ENCODE results near the gene IGDCC3. TPM values are rescaled to one million over a fixed set of nuclear protein-coding genes. Genes with fewer than 3 reads are reported as not detected.

The IGDCC3 gene
- total and polyA plus RNA-seq, 2 of the 8 experiments (the other 6 are each of a cell fraction or from before 2014, with no cell fraction given): 26.8 to 45.7 TPM

GRCh38 chr15:65300924-65301441 is 76.8 kb downstream of the IGDCC3 start:
- Histone ChIP-seq H3K23me2 (ENCODE audit: low read depth, low read length) (0 out of 2 replicates have a peak, but pooled peaks cover 4% of the 10 kb centered on the region), H3K27ac (ENCODE audit: low read depth, low read length) (no peak overlapping the region), H3K79me1 (ENCODE audit: low read depth, low read length) (no peaks in the 10 kb centered on the region), H3K4me3 (ENCODE audit: extremely low read depth in 1 of 4, insufficient read depth in 2 of 4, low read depth in 3 of 4, low read length in 4 of 4) (peak overlapping the region in 3 of 4 experiments; percentile 3 to 38 (median 19); a peak in 6 of 8 replicates), H3K56ac (replicated peaks; ENCODE audit: insufficient read length, low read depth, low read length) (no peak overlapping the region), H3K4me1 (replicated peaks in 1 of 4; ENCODE audit: control insufficient read depth in 3 of 4, insufficient read depth in 4 of 4, low read length in 3 of 4) (peaks cover 0 to 4% (median 1%) of the 10 kb centered on the region in 4 experiments; a peak in 1 of 7 replicates), H4K8ac (ENCODE audit: extremely low read depth, insufficient read depth, low read length) (peak overlapping the region; percentile 93; the same call in 1 of the 2 replicates), H2AFZ (ENCODE audit: low read length) (no peak overlapping the region), H3K36me3 (ENCODE audit: control insufficient read depth in 2 of 4, insufficient read depth in 4 of 4, low read length in 3 of 4) (no peaks in the 10 kb centered on the region), H3K4me2 (ENCODE audit: insufficient read depth in 1 of 2, low read depth in 2 of 2, low read length in 2 of 2) (peak overlapping the region; percentile 23 to 44; a peak in 2 of 4 replicates), H3K9ac (replicated peaks in 1 of 4; ENCODE audit: extremely low read depth in 1 of 4, low read depth in 3 of 4, low read length in 3 of 4) (no peak overlapping the region), H4K91ac (replicated peaks; ENCODE audit: insufficient read length, low read length) (no peak overlapping the region), H2BK20ac (ENCODE audit: low read length) (no peak overlapping the region), H4K20me1 (replicated peaks in 1 of 2; ENCODE audit: control insufficient read depth in 1 of 2, insufficient read depth in 2 of 2, low read length in 2 of 2) (no peaks in the 10 kb centered on the region), H2BK12ac (ENCODE audit: low read depth, low read length) (no peak overlapping the region), H3K27me3 (replicated peaks in 1 of 4; ENCODE audit: control insufficient read depth in 3 of 4, extremely low read depth in 1 of 4, insufficient read depth in 3 of 4, low read length in 3 of 4) (no peaks in the 10 kb centered on the region), H3K9me3 (ENCODE audit: insufficient read depth in 2 of 2, low read depth in 1 of 2, low read length in 1 of 2) (peaks cover 0 to 2% of the 10 kb centered on the region in 2 experiments; a peak in 1 of 4 replicates), H2AK5ac (ENCODE audit: low read depth, low read length) (no peak overlapping the region), H3K23ac (ENCODE audit: insufficient read length) (no peak overlapping the region), H3K14ac (ENCODE audit: insufficient read length) (no peak overlapping the region), H3K18ac (ENCODE audit: extremely low read depth, low read length) (no peak overlapping the region; the same call in 1 of the 2 replicates), H3K4ac (replicated peaks; ENCODE audit: insufficient read length, low read depth, low read length) (no peak overlapping the region), H2BK120ac (replicated peaks; ENCODE audit: low read depth, low read length) (no peak overlapping the region), H3K79me2 (ENCODE audit: control insufficient read depth in 1 of 2, insufficient read depth in 2 of 2, low read length in 2 of 2) (no peaks in the 10 kb centered on the region), H4K5ac (ENCODE audit: insufficient read length, low read depth, low read length) (no peak overlapping the region), H2BK5ac (ENCODE audit: low read depth, low read length) (no peak overlapping the region), H2BK15ac (ENCODE audit: low read length) (no peak overlapping the region)
- no peak for TF ChIP-seq KDM4A (IDR thresholded peaks at IDR 0.05; ENCODE audit: low read depth, low read length, severe bottlenecking)
- no peak for TF ChIP-seq E2F6 (IDR thresholded peaks at IDR 0.05)
- TF ChIP-seq JUN (IDR thresholded peaks at IDR 0.05; ENCODE audit: low read depth, low read length): no peak
- ChIA-PET CTCF (ENCODE audit: partially characterized antibody) (interaction anchor here (0.9 to 4.8 kb wide), 7 partner anchors 12 to 267 kb away, joined by 3 to 33 read pairs (median 5); no protein-coding TSS in a partner anchor), POLR2A (ENCODE audit: partially characterized antibody) (interaction anchor here (0.6 to 8.3 kb wide), 25 partner anchors 8 to 156 kb away, joined by 3 to 123 read pairs (median 4); partner anchors contain the start of genes CLPX, IGDCC3, IGDCC4 and PARP16)
- WGBS, 2 experiments (ENCODE audit: extremely low coverage in 1 of 2, insufficient coverage in 1 of 2, insufficient read length in 1 of 2, insufficient replicate concordance in 2 of 2, low coverage in 1 of 2, low lambda C conversion rate in 2 of 2, missing lambda C conversion rate in 1 of 2): 70% methylated on average over 28 of the region's 36 CpGs; no CpG with 5 or more reads in 1 of the 2 experiments
- FAIRE-seq: no peak
- DNase-seq (ENCODE audit: low read depth in 1 of 2, low spot score in 2 of 2): peak in 1 of 2 experiments; percentile 70

Measured in H1 (cell line).